ENCODE data around the gene FMO2. TPM values are rescaled to one million over a fixed set of nuclear protein-coding genes. Genes with fewer than 3 reads are reported as not detected.

The FMO2 gene
- total and polyA plus RNA-seq, 2 of the 8 experiments (the other 6 are each of a cell fraction or from before 2014, with no cell fraction given): not detected

DNA sequence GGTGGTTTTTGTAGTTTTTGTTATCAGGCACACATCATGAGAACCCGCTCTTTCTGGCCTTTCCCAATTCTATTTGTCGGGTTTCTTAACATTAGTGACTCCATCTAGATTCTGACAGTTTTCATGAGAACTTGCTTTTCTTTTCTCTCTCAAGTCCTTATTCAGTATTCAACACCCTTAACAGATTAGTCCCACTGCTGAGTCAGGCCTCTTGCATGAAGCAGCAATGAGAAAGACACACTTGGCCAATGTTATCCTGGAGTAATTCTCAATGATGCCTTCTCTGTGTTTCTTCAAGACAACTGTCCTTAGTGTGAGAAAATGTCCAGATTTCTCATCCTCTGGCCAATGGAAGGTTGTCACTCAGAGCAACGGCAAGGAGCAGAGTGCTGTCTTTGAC lies 11.3 kb downstream of the FMO2 start:
- 94% methylated on average over 3 of the region's 3 CpGs; no CpG with 5 or more reads in 1 of the 2 experiments for WGBS, 2 experiments (ENCODE audit: extremely low coverage in 1 of 2, insufficient coverage in 1 of 2, insufficient read length in 1 of 2, insufficient replicate concordance in 2 of 2, low coverage in 1 of 2, low lambda C conversion rate in 2 of 2, missing lambda C conversion rate in 1 of 2)
- H3K79me2 ChIP-seq (ENCODE audit: control insufficient read depth in 1 of 2, insufficient read depth in 2 of 2, low read length in 2 of 2): no peaks in the 10 kb centered on the region
- H3K4me2 ChIP-seq (ENCODE audit: insufficient read depth in 1 of 2, low read depth in 2 of 2, low read length in 2 of 2): no peak overlapping the region
- H3K36me3 ChIP-seq (ENCODE audit: control insufficient read depth in 2 of 4, insufficient read depth in 4 of 4, low read length in 3 of 4): no peaks in the 10 kb centered on the region; a peak in 1 of 8 replicates
- H4K8ac ChIP-seq (ENCODE audit: extremely low read depth, insufficient read depth, low read length): no peak overlapping the region
- H3K4ac ChIP-seq (replicated peaks; ENCODE audit: insufficient read length, low read depth, low read length): no peak overlapping the region
- H2BK15ac ChIP-seq (ENCODE audit: low read length): no peak overlapping the region
- ChIA-PET POLR2A (ENCODE audit: partially characterized antibody) (no interaction called here), CTCF (ENCODE audit: partially characterized antibody) (interaction anchor here (0.9 to 3.4 kb wide), 4 partner anchors 9 to 117 kb away, joined by 3 to 19 read pairs (median 6); partner anchors contain the start of gene FMO4)
- H3K23me2 ChIP-seq (ENCODE audit: low read depth, low read length): no peaks in the 10 kb centered on the region
- no peak overlapping the region for H3K18ac ChIP-seq (ENCODE audit: extremely low read depth, low read length)
- H2BK120ac ChIP-seq (replicated peaks; ENCODE audit: low read depth, low read length): no peak overlapping the region
- FAIRE-seq (no peak), DNase-seq (ENCODE audit: low read depth in 1 of 2, low spot score in 2 of 2) (no peak)
- no peak overlapping the region for H2AFZ ChIP-seq (ENCODE audit: low read length)
- no peak overlapping the region for H2BK20ac ChIP-seq (ENCODE audit: low read length)
- no peaks in the 10 kb centered on the region for H3K4me1 ChIP-seq (replicated peaks in 1 of 4; ENCODE audit: control insufficient read depth in 3 of 4, insufficient read depth in 4 of 4, low read length in 3 of 4)
- no peak overlapping the region for H2BK5ac ChIP-seq (ENCODE audit: low read depth, low read length)
- no peak overlapping the region for H4K91ac ChIP-seq (replicated peaks; ENCODE audit: insufficient read length, low read length)
- no peak overlapping the region for H3K9ac ChIP-seq (replicated peaks in 1 of 4; ENCODE audit: extremely low read depth in 1 of 4, low read depth in 3 of 4, low read length in 3 of 4)
- H2AK5ac ChIP-seq (ENCODE audit: low read depth, low read length): no peak overlapping the region
- no peak overlapping the region for H3K23ac ChIP-seq (ENCODE audit: insufficient read length)
- H2BK12ac ChIP-seq (ENCODE audit: low read depth, low read length): no peak overlapping the region
- H4K20me1 ChIP-seq (replicated peaks in 1 of 2; ENCODE audit: control insufficient read depth in 1 of 2, insufficient read depth in 2 of 2, low read length in 2 of 2): no peaks in the 10 kb centered on the region
- H3K56ac ChIP-seq (replicated peaks; ENCODE audit: insufficient read length, low read depth, low read length): no peak overlapping the region
- H3K79me1 ChIP-seq (ENCODE audit: low read depth, low read length): no peaks in the 10 kb centered on the region
- H3K9me3 ChIP-seq (ENCODE audit: insufficient read depth in 2 of 2, low read depth in 1 of 2, low read length in 1 of 2): no peaks in the 10 kb centered on the region
- no peak overlapping the region for H3K4me3 ChIP-seq (ENCODE audit: extremely low read depth in 1 of 4, insufficient read depth in 2 of 4, low read depth in 3 of 4, low read length in 4 of 4)
- no peak overlapping the region for H4K5ac ChIP-seq (ENCODE audit: insufficient read length, low read depth, low read length)
- H3K27ac ChIP-seq (ENCODE audit: low read depth, low read length): no peak overlapping the region
- no peaks in the 10 kb centered on the region for H3K27me3 ChIP-seq (replicated peaks in 1 of 4; ENCODE audit: control insufficient read depth in 3 of 4, extremely low read depth in 1 of 4, insufficient read depth in 3 of 4, low read length in 3 of 4)
- no peak overlapping the region for H3K14ac ChIP-seq (ENCODE audit: insufficient read length)

All from H1 (cell line).